ENCODE results near the gene ZBTB46. TPM values are rescaled to one million over a fixed set of nuclear protein-coding genes. Genes with fewer than 3 reads are reported as not detected.

ZBTB46 gene
- total RNA-seq, 2 donors from 2014 or later = 2.1 to 3.2 TPM

DNA sequence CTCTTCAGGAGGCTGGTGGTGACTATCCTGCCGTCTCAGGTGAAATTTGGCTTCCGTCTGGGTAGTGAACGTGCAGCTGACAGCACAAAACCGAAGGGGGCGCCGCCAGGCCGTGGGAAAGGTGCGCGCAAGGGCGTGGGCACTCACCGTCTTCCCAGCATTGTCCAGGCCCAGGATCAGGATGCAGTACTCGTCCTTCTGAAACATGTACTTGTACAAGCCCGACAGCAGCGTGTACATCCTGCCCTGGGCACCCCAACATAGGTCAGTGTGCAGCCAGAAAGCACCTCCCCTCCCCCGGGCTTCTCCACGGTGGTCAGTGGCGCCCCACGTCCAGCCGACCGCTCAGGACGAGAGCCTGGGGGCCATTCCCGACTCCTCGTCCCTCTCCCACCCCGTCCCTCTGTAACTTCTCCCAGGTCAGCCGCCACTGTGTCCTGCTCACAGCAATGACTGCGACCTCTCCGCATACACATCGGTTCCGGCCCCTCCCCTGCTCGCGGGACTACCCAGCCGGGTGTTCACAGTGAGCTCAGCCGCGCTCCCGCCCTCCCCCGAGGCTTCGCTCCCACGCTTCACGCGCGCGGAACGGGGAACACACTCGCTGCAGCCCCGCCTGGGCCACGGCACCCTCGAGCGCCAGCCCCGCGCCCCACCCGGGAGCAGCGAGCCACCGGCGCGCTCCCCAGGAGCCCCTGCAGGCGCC is 124.1 kb downstream of the ZBTB46 start:
- H3K27me3 ChIP-seq = no peaks in the 10 kb centered on the region
- TF ChIP-seq, protein P1, sequence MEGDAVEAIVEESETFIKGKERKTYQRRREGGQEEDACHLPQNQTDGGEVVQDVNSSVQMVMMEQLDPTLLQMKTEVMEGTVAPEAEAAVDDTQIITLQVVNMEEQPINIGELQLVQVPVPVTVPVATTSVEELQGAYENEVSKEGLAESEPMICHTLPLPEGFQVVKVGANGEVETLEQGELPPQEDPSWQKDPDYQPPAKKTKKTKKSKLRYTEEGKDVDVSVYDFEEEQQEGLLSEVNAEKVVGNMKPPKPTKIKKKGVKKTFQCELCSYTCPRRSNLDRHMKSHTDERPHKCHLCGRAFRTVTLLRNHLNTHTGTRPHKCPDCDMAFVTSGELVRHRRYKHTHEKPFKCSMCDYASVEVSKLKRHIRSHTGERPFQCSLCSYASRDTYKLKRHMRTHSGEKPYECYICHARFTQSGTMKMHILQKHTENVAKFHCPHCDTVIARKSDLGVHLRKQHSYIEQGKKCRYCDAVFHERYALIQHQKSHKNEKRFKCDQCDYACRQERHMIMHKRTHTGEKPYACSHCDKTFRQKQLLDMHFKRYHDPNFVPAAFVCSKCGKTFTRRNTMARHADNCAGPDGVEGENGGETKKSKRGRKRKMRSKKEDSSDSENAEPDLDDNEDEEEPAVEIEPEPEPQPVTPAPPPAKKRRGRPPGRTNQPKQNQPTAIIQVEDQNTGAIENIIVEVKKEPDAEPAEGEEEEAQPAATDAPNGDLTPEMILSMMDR (IDR thresholded peaks at IDR 0.05) = no peak
- peak overlapping the region; percentile 91 for H3K27ac ChIP-seq
- peaks cover 11% of the 10 kb centered on the region for H3K36me3 ChIP-seq
- no peaks in the 10 kb centered on the region for H3K9me3 ChIP-seq
- peaks cover 22% of the 10 kb centered on the region for H3K4me1 ChIP-seq
- H3K9ac ChIP-seq (ENCODE audit: low read depth in 2 of 2, low read length in 2 of 2) = peak overlapping the region; percentile 92 to 100
- H3K4me3 ChIP-seq = peak overlapping the region; percentile 99
- intact Hi-C loops (cut with DNase I) = loop anchor here (10.0 kb wide), 1 partner anchor 88 kb away; no protein-coding TSS in a partner anchor
- DNase-seq = peak; percentile 66

DNA sequence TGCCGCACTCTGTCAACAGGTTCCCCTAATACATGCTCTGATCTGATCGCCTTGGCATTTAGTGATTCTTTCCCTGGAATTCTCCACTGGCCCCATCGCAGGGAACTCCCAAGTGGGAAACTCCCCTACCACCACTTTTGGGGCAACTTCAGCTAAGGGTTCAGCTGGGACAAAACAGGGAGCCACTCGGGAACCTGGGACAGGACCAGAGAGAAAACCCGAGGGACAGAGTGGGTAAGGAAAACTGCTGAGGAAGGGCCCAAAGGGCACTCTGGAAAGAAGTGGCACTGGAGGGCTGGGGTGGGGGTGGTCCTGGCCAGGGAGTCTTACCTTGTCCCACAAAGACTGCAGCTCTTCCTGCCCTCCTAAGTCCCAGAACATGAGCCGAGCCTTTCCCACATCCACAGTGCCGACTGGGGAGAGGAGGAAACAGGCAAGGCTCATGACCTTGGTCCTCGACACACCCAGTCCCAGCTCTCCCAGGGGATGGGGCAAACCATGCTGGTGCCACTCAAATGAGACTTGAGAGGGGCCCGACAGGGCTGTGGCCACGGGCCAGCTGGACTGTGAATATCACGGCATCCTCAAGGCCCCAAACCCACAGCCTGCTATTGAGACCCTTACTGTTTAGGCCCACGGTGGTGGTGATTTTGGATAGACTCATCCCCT is 124.9 kb downstream of the ZBTB46 start:
- Histone ChIP-seq H3K4me3 (peak overlapping the region; percentile 99), H3K9ac (ENCODE audit: low read depth in 2 of 2, low read length in 2 of 2) (peak overlapping the region; percentile 42 to 92), H3K27ac (peak overlapping the region; percentile 91), H3K4me1 (peaks cover 22% of the 10 kb centered on the region), H3K36me3 (peaks cover 11% of the 10 kb centered on the region), H3K9me3 (no peaks in the 10 kb centered on the region), H3K27me3 (no peaks in the 10 kb centered on the region)
- TF ChIP-seq, protein P1 (IDR thresholded peaks at IDR 0.05) = no peak
- intact Hi-C loops (cut with DNase I) = loop anchor here (10.0 kb wide), 1 partner anchor 89 kb away; no protein-coding TSS in a partner anchor
- peak; percentile 57 for DNase-seq

DNA sequence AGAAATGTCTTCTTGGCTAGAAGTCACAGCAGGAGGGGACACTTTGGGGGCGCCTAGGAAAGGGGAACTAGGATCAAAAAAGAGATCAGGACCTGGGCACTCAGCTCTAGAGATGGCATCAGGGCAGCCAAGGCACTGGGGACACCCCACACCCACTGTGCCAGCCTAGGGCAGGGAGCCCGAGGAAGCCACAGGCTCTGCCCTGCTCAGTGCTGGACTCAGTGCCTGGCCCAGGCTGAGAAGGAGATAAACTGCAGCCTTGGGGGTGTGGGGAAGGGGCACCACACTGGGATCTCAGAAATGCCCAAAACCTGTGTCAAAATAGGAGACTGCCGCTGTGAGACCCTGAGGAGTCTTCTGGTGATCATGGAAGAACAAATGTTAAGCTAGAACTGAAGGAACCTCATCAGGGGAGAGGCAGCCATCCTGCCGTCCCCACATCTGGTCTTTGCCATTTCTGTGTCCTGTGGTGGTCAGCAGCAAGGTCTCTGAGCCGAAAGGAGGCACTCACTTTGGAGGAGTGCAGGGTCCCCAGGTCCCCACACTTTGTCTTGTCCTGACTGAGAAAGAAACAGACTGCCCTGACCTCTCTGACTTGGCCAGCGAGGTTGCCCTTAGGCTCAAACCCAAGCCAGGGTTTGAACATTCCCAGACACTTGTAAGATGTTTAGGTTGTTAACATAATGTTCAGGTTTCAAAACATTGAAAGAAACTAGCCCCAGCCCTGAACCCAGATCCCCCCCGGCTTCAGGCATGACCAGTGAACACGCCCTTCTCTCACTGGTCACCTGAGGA is 125.6 kb downstream of the ZBTB46 start:
- intact Hi-C loops (cut with DNase I) = loop anchor here (10.0 kb wide), 1 partner anchor 89 kb away; no protein-coding TSS in a partner anchor
- no peaks in the 10 kb centered on the region for H3K9me3 ChIP-seq
- H3K27ac ChIP-seq = no peak overlapping the region
- DNase-seq = no peak
- peaks cover 22% of the 10 kb centered on the region for H3K4me1 ChIP-seq
- peaks cover 11% of the 10 kb centered on the region for H3K36me3 ChIP-seq
- TF ChIP-seq, protein P1 (IDR thresholded peaks at IDR 0.05) = no peak
- H3K4me3 ChIP-seq = no peak overlapping the region
- no peak overlapping the region for H3K9ac ChIP-seq (ENCODE audit: low read depth in 2 of 2, low read length in 2 of 2)
- H3K27me3 ChIP-seq = no peaks in the 10 kb centered on the region

DNA sequence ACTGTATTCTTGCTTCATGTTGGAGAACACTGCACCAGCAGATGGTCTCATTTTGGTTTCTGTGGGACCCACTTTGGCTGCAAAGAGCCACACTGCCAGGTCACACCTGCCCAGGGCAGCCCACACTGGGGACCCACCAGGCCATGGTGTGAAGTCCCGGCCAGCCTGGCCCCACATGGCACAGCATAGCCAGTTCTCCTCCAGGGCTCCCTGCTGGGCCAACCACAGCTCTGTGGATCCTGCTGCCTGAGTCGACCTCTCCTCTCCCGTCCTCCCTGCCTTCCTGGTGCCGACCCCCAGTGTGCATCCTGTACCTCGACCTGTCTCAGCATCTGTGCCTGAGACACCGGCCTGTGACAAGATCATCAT is 126.3 kb downstream of the ZBTB46 start:
- intact Hi-C loops (cut with DNase I) = loop anchor here (10.0 kb wide), 1 partner anchor 90 kb away; no protein-coding TSS in a partner anchor
- H3K27me3 ChIP-seq = no peaks in the 10 kb centered on the region
- no peaks in the 10 kb centered on the region for H3K9me3 ChIP-seq
- H3K36me3 ChIP-seq = peaks cover 11% of the 10 kb centered on the region
- DNase-seq = no peak
- TF ChIP-seq, protein P1 (IDR thresholded peaks at IDR 0.05) = no peak
- H3K9ac ChIP-seq (ENCODE audit: low read depth in 2 of 2, low read length in 2 of 2) = no peak overlapping the region
- H3K4me1 ChIP-seq = peaks cover 22% of the 10 kb centered on the region
- no peak overlapping the region for H3K27ac ChIP-seq
- H3K4me3 ChIP-seq = no peak overlapping the region

All from colonic mucosa (tissue), 4 donors.